Ovary (tissue), 3 donors: ENCODE results near the gene SLC22A23.

ENCODE experiments used
- CTCF ChIP-seq, 3 donors: fragments of 450-650 bp in 2 of 3; fragments of 200-600 bp in 1 of 3; IDR thresholded peaks; one replicate each; pipeline versions ENCODE4 v1.5.1 to v1.8.0; 2016 to 2022; ENCODE audit warnings: antibody characterized with exemption in 3 of 3, mild to moderate bottlenecking in 1 of 3
- EP300 ChIP-seq: sonication (generic); formaldehyde crosslinking; IDR thresholded peaks from one replicate; pipeline ENCODE4 v1.6.1; 2017; ENCODE audit warnings: antibody characterized with exemption
- donor health status: DM: no; HTN: no; CAD: no.

- no peak for TF ChIP-seq EP300
- TF ChIP-seq CTCF (IDR thresholded peaks at IDR 0.05) = no peak
Measured at GRCh38 chr6:3433005-3433404, 23.8 kb downstream of the SLC22A23 start.
